ENCODE data around the gene UAP1L1.

Gene UAP1L1

DNA sequence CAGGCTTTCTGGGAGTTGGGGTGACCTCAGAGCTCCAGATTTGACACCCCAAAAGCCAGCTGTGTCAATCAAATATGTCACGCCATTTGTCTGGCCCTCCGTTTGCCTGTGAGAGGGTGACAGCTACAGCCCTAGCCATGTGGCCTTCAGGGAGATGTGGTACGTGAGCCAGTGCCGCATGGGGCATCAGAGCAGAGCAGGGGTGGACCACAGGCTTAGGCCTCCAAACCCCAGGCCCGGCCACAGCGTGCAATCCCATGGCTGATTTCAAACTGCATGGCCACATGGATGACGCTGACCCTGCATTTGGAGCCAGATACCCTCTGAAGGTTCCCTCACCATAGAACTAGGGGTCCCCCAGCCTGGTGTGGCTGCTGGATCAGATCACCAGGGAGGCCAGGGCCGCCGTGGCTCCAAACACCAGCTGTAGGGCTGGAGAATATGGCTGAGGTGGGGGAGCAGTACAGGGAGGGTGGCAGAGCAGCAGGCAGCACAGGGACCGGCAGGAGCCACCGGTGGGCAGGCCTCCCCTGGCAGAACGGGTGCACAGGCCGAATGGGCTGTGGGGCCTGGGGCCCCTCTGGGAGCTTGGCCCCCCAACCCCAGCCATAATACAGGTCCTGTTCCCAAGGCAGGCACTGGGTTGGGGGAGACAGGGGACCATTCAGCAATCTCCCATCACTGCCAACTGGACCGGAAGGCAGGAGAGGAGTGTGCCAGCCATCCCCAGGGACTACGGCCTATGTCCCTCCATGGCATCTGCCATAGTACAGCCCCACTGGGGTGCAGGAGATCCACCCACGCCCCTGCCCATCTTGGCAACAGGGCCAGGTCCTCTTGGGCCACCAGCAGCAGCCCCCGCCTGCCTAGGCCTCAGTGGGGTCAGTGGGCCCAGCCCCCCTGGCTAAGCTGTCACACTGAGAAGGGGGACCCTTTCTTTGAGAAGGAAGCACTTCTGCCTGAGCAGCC, 8.5 kb upstream of the UAP1L1 start:
- no peaks in the 10 kb centered on the region for H3K27me3 ChIP-seq (ENCODE audit: low read depth)
- in situ Hi-C loops (cut with MboI; ENCODE audit: low sequenced_read_pairs) = no loop called here
- peaks cover 15% of the 10 kb centered on the region for H3K4me1 ChIP-seq
- DNase-seq (ENCODE audit: low spot score in 2 of 2) = peak in 1 of 2 experiments; percentile 46
- peak overlapping the region; percentile 79 for H3K4me3 ChIP-seq
- no peaks in the 10 kb centered on the region for H3K9me3 ChIP-seq
- H3K36me3 ChIP-seq (replicated peaks) = peaks cover 47% of the 10 kb centered on the region

DNA sequence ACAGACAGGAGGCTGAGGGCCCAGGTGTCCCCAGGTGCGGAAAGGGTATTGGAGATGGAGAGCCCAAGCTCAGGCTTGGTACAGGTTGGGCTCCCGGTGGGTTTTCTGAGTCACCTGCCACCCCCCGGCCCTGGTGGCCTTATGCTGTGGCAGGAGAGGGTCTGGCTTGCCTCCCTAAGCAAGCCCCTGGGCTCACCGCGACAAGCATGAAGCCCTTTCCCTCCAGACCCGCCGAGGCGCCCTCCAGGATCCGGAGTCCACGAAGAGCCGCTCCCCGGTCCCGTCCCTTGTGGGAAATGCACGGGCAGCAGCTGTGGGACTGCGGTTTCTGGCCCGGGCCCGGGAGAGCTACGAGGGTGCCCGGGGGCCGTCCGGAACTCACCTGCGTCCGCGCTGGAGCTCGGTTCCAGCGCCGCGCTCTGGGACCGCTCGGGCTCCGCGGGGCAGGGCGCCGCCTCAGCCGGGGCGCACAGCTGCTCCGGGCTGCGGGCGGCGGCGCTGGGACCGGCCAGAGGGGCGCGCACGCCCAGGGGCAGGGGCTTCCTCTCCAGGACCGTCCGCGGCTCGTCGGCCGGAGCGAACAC, 7.7 kb upstream of the UAP1L1 start:
- peaks cover 39% of the 10 kb centered on the region for H3K36me3 ChIP-seq (replicated peaks)
- H3K4me1 ChIP-seq = peaks cover 15% of the 10 kb centered on the region
- peak overlapping the region; percentile 79 for H3K4me3 ChIP-seq
- in situ Hi-C loops (cut with MboI; ENCODE audit: low sequenced_read_pairs) = no loop called here
- no peak for DNase-seq (ENCODE audit: low spot score in 2 of 2)
- H3K9me3 ChIP-seq = no peaks in the 10 kb centered on the region
- no peaks in the 10 kb centered on the region for H3K27me3 ChIP-seq (ENCODE audit: low read depth)

DNA sequence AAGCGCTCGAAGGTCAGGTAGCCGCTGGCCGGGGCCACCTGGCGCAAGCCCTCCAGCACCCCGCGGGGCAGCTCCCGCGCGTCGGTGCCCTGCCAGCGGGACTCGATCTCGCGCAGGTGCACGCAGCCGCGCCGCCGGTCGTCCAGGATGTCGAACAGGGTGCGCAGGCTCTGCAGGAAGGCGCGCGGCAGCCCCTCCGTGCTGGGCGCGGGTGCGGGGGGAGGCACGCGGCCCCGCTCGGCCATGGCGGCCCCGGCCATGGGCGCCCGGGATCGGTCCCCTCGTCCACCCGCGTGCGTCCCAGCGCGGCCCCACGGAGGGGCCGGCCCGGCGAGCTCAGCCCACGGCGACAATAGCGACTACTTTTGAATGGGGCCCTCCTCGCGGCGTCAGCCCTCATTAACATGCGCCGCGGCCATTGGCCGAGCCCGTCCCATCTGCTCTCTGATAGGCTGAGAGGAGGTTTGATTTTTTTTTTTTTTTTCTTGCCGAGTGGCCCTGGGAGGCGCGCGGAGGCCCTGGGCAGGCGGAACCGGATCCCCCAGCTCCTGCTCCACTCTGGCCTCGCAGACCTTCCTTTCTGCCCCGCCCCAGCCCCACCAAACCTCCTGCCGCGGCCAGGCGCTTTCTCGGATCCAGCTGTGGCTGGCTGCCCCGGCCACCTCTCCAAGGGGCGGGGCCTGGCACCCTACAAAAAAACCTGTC, 7.0 kb upstream of the UAP1L1 start, which contains the start of gene SAPCD2:
SAPCD2 (minus strand) TSS at position 357 of the 705 bp plus-strand sequence; CDS start at position 260, 97 bp downstream.
- peaks cover 32% of the 10 kb centered on the region for H3K36me3 ChIP-seq (replicated peaks)
- H3K4me1 ChIP-seq = peaks cover 22% of the 10 kb centered on the region
- in situ Hi-C loops (cut with MboI; ENCODE audit: low sequenced_read_pairs) = no loop called here
- H3K4me3 ChIP-seq = peak within 1 kb of the TSS; percentile 79
- DNase-seq (ENCODE audit: low spot score in 2 of 2) = peak; percentile 92 to 94
- no peaks in the 10 kb centered on the region for H3K27me3 ChIP-seq (ENCODE audit: low read depth)
- no peaks in the 10 kb centered on the region for H3K9me3 ChIP-seq

DNA sequence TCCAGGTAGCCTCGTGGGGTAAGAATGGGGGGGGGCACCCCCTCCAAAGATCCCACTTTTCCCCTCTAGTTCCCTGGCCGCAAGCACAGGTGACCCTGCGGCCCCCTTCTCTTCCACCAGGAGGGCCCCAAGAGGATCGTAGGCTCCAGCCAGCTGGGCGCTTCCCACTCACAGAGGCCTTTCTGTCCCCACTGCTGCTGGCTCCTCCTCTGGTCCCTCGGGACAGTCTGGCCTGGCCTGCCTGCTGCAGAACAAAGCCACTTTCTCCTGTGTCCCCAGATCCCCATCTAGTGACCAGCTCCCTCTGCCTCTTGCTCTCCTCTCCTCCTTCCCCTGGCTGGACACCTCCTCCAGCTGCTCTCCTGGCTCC, 6.4 kb upstream of the UAP1L1 start:
- Histone ChIP-seq H3K36me3 (replicated peaks) (peaks cover 27% of the 10 kb centered on the region), H3K27me3 (ENCODE audit: low read depth) (no peaks in the 10 kb centered on the region), H3K9me3 (no peaks in the 10 kb centered on the region), H3K4me1 (peaks cover 26% of the 10 kb centered on the region), H3K4me3 (peak overlapping the region; percentile 79)
- DNase-seq (ENCODE audit: low spot score in 2 of 2) = peak; percentile 63 to 81
- in situ Hi-C loops (cut with MboI; ENCODE audit: low sequenced_read_pairs) = no loop called here

DNA sequence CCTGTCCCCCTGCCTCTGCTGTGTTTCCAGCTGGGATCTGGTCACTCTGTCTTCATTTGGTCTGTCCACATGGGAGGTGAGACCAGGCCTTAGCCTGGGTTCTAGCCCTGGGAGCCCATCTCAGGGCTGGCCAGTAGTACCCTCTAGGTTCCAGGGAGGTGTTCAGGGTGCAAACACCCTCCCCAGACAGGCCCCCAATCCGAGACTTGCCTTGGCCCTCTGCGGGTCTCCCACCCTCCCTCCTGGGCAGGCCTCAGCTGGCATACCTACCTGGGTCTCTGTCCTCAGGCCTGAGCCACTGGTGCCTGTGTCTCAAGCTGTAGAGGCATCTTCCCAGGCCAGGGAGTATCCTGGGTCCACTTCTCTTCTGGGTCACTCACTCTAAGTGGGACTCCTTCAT, 6.0 kb upstream of the UAP1L1 start:
- in situ Hi-C loops (cut with MboI; ENCODE audit: low sequenced_read_pairs) = no loop called here
- Histone ChIP-seq H3K36me3 (replicated peaks) (peaks cover 23% of the 10 kb centered on the region), H3K4me1 (peaks cover 26% of the 10 kb centered on the region)

DNA sequence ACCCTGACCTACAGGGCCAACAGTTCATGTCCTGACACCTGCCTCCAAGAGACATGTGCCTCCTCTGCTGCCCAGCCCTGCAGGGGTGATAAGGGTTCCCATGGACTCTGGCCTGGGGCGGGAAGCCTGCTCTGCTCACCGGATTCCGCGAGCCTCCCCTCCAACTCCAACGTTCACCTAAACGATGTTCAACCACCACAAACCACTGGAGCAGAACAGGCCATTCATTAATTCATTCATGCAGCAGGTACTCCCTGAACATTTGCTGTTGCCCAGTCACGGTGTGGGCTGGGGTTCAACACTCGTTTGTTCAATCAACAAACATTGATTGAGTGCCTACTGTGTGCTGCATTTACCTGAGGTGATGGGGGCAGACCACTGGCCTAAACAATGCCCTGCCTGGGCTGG, 3.3 kb upstream of the UAP1L1 start:
- Histone ChIP-seq H3K4me3 (no peak overlapping the region), H3K27me3 (ENCODE audit: low read depth) (no peaks in the 10 kb centered on the region), H3K9me3 (no peaks in the 10 kb centered on the region), H3K4me1 (peaks cover 26% of the 10 kb centered on the region), H3K36me3 (replicated peaks) (peaks cover 13% of the 10 kb centered on the region)
- in situ Hi-C loops (cut with MboI; ENCODE audit: low sequenced_read_pairs) = no loop called here
- DNase-seq (ENCODE audit: low spot score in 2 of 2) = no peak

More for the DNA sequence above, 6.0 kb upstream of the UAP1L1 start:
- peak overlapping the region; percentile 79 for H3K4me3 ChIP-seq
- H3K27me3 ChIP-seq (ENCODE audit: low read depth) = no peaks in the 10 kb centered on the region
- no peak for DNase-seq (ENCODE audit: low spot score in 2 of 2)
- H3K9me3 ChIP-seq = no peaks in the 10 kb centered on the region

DNA sequence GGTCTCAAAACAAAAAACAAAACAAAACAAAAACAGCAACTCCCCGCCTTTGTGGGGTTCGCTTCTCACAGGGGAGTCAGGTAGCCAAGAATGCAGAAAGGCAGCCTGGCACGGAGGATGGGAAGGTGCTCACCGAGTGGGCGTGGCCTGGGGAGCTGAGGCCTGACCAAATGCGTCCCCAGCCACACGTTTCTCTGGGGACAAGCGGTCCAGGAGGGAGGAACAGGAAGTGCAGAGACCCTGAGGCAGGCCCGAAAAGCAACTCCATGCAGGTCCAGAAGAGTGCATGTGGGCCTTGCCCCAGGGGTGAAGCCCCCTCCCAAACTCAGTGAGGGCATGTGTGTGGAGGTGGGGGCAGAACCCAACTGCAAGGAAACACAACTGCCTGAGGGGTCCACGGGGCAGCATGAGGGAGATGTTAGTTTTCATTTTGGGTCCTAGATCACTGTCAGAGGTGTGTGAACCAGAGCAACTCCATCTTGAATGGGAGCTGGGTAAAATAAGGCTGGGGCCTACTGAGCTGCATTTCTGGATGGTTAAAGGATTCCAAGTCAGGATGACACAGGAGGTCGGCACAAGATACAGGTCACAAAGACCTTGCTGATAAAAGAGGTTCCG, 2.6 kb upstream of the UAP1L1 start:
- DNase-seq (ENCODE audit: low spot score in 2 of 2) = no peak
- no peaks in the 10 kb centered on the region for H3K27me3 ChIP-seq (ENCODE audit: low read depth)
- peaks cover 26% of the 10 kb centered on the region for H3K4me1 ChIP-seq
- H3K9me3 ChIP-seq = no peaks in the 10 kb centered on the region
- H3K36me3 ChIP-seq (replicated peaks) = peaks cover 14% of the 10 kb centered on the region
- H3K4me3 ChIP-seq = no peak overlapping the region
- in situ Hi-C loops (cut with MboI; ENCODE audit: low sequenced_read_pairs) = no loop called here

DNA sequence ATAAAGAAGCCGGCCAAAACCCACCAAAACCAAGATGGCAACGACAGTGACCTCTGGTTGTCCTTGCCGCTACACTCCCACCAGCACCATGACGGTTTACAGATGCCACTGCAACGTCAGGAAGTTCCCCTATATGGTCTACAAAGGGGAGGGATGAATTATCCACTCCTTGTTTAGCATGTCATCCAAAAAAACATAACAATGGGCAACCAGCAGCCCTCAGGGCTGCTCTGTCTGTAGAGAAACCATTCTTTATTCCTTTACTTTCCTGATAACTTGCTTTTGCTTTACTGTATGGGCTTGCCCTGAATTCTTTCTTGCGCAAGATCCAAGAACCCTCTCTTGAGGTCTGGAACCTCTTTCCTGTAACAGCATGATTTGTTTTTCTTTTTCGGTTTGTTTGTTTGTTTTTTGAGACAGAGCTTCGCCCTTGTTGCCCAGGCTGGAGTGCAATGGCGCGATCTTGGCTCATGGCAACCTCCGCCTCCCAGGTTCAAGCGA, 2.0 kb upstream of the UAP1L1 start:
- Histone ChIP-seq H3K4me3 (no peak overlapping the region), H3K27me3 (ENCODE audit: low read depth) (no peaks in the 10 kb centered on the region), H3K9me3 (no peaks in the 10 kb centered on the region), H3K36me3 (replicated peaks) (peaks cover 18% of the 10 kb centered on the region), H3K4me1 (peaks cover 26% of the 10 kb centered on the region)
- peak; percentile 80 to 84 for DNase-seq (ENCODE audit: low spot score in 2 of 2)
- in situ Hi-C loops (cut with MboI; ENCODE audit: low sequenced_read_pairs) = no loop called here

DNA sequence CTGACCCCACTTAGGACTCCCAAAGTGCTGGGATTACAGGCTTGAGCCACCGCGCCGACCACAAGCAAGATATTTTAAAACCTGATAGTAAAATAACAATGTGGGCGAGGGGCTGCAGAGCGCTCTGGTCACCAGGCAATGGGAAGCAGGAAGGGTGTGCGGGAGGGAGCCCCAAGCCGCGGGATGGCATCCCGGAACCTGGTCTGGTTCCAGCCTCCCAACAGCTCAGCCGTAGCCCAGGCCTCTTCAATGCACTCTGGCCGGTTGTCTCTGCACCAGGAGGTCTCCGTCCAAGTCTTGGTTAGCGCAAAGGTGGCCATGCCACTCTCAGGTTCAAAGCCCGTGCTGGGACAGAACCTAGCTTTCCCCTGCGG, 694 bp upstream of the UAP1L1 start:
- Histone ChIP-seq H3K36me3 (replicated peaks) (peaks cover 26% of the 10 kb centered on the region), H3K27me3 (ENCODE audit: low read depth) (no peaks in the 10 kb centered on the region), H3K9me3 (no peaks in the 10 kb centered on the region), H3K4me3 (peak overlapping the region; percentile 59), H3K4me1 (peaks cover 18% of the 10 kb centered on the region)
- no peak for DNase-seq (ENCODE audit: low spot score in 2 of 2)
- in situ Hi-C loops (cut with MboI; ENCODE audit: low sequenced_read_pairs) = no loop called here

DNA sequence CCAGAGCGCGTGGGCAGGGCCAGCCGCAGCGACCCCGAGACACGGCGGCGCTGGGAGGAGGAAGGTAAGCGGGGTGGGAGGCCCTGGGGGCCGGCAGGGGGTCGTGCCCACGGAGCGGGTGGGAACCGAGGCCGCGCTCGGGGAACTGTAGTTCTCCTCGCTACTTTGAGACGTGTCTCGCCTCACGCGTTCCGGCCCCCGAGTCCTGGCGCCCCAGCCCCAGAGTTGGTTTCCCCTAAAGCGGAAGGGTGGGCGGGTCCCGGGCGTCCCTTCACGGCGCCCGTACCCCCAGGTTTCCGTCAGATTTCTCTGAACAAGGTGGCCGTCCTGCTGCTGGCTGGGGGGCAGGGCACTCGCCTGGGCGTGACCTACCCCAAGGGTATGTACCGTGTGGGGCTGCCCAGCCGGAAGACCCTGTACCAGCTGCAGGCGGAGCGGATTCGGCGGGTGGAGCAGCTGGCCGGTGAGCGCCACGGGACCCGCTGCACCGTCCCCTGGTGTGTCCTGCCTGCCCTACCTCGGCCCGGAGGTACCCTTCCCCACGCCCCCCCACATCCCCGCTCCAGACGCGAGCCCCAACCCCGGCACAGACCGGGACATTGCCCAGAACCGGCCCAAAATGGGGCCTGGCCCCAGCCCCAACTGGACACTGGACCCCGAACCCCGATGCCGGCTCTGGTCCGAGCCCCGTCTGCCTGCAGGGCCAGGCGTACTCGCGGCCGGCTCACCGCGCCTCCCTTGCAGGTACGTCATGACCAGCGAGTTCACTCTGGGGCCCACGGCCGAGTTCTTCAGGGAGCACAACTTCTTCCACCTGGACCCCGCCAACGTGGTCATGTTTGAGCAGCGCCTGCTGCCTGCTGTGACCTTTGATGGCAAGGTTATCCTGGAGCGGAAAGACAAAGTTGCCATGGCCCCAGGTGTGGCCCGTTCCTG, 709 bp downstream of the UAP1L1 start:
- Histone ChIP-seq H3K36me3 (replicated peaks) (peaks cover 40% of the 10 kb centered on the region), H3K9me3 (no peaks in the 10 kb centered on the region), H3K4me3 (peak overlapping the region; percentile 59), H3K4me1 (peaks cover 18% of the 10 kb centered on the region), H3K27me3 (ENCODE audit: low read depth) (no peaks in the 10 kb centered on the region)
- peak in 1 of 2 experiments; percentile 48 for DNase-seq (ENCODE audit: low spot score in 2 of 2)
- in situ Hi-C loops (cut with MboI; ENCODE audit: low sequenced_read_pairs) = no loop called here

DNA sequence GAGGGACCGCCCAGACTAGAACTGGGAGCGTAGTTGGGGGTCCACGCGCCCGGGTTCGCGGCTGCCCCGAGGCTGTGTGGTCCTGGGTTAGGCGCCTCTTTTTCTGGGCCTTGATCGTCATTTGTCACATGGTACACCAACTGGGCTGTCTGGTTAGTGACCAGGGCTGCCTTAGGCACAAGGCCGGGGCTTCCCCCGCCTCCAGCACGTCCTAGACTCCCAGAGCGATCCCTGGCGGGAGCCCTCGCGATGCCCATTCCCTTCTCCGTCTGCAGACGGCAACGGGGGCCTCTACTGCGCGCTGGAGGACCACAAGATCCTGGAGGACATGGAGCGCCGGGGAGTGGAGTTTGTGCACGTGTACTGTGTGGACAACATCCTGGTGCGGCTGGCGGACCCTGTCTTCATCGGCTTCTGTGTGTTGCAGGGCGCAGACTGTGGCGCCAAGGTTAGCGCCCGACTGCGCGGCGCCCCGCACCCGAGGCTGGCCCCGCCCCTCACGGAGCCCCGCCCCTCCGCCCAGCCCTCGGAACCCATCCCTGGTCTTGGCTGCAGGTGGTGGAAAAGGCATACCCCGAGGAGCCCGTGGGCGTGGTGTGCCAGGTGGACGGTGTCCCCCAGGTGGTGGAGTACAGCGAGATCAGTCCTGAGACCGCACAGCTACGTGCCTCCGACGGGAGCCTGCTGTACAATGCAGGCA, 1.5 kb downstream of the UAP1L1 start:
- peaks cover 48% of the 10 kb centered on the region for H3K36me3 ChIP-seq (replicated peaks)
- H3K27me3 ChIP-seq (ENCODE audit: low read depth) = no peaks in the 10 kb centered on the region
- in situ Hi-C loops (cut with MboI; ENCODE audit: low sequenced_read_pairs) = no loop called here
- H3K4me3 ChIP-seq = peak overlapping the region; percentile 59
- peaks cover 18% of the 10 kb centered on the region for H3K4me1 ChIP-seq
- H3K9me3 ChIP-seq = no peaks in the 10 kb centered on the region
- DNase-seq (ENCODE audit: low spot score in 2 of 2) = no peak

DNA sequence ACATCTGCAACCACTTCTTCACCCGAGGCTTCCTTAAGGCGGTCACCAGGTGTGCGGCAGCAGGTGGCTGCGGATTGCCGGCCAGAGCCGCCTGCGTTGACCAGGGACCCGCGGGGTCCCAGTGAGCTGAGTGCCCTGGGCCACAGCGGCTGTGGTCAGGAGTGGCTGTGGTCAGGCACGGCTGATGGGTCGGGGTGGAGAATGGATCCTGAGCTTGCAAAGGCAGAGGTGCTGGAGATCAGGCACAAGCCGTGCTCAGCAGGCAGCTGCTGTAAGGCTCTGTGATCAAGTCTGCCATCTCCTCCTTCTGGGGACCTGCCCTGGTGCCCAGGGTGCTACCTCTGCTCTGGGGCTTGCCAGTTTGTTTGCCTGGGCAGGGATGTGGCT, 2.1 kb downstream of the UAP1L1 start:
- H3K27me3 ChIP-seq (ENCODE audit: low read depth) = no peaks in the 10 kb centered on the region
- no peak overlapping the region for H3K4me3 ChIP-seq
- H3K9me3 ChIP-seq = no peaks in the 10 kb centered on the region
- peaks cover 18% of the 10 kb centered on the region for H3K4me1 ChIP-seq
- peaks cover 49% of the 10 kb centered on the region for H3K36me3 ChIP-seq (replicated peaks)
- in situ Hi-C loops (cut with MboI; ENCODE audit: low sequenced_read_pairs) = no loop called here
- no peak for DNase-seq (ENCODE audit: low spot score in 2 of 2)
